Cardiac septum (tissue), 1 donor: ENCODE data around the gene PEX11G. TPM values are rescaled to one million over a fixed set of nuclear protein-coding genes. Genes with fewer than 3 reads are reported as not detected.
A peak's percentile ranks its signal among the peaks of the same experiment; 100 is the strongest.

Experiments used
- DNase-seq: peaks from one replicate; pipeline ENCODE4 v3.0.0-alpha.2; 2020; ENCODE audit warnings: low spot score
- intact Hi-C: fragments of 100-400 bp; cut with DNase I; formaldehyde crosslinking; loops from one replicate; pipeline ENCODE4 v1.14.0; 2022
- total RNA-seq: library from RNA; stranded (reverse); fragmentation: NEBNext Ultra II Directional; extraction: Animal tissue kit (Norgen Biotek cat#: 25700); gene quantifications from one replicate; pipeline ENCODE4 v1.2.1, GENCODE V29; 2021
- donor health status: DM: no; HTN: no; CAD: no.

PEX11G gene
- total RNA-seq, 1 donor from 2014 or later = 1.9 TPM

- no peak for DNase-seq
- intact Hi-C loops = loop anchor here (1.0 to 5.0 kb wide), 2 partner anchors 11 to 36 kb away; partner anchors contain the start of gene PEX11G
These were observed 34.3 kb upstream of the PEX11G start for GRCh38 chr19:7522923-7523667.

GRCh38 chr19:7522072-7522922 lies 33.5 kb upstream of the PEX11G start, which contains the start of gene MCOLN1:
Gene MCOLN1, plus strand, starts transcription at chr19:7522624. Its CDS starts 127 bp downstream, at chr19:7522751.
- intact Hi-C loops = loop anchor here (1.0 to 5.0 kb wide), 2 partner anchors 12 to 35 kb away; partner anchors contain the start of gene PEX11G
- DNase-seq = peak; percentile 100

GRCh38 chr19:7521551-7522071 lies 32.8 kb upstream of the PEX11G start:
- intact Hi-C loops = loop anchor here (1.0 to 5.0 kb wide), 2 partner anchors 13 to 34 kb away; partner anchors contain the start of gene PEX11G
- DNase-seq = no peak

GRCh38 chr19:7520131-7521051 lies 31.6 kb upstream of the PEX11G start:
- DNase-seq = no peak
- intact Hi-C loops = loop anchor here (5.0 kb wide), 1 partner anchor 33 kb away; the partner anchor contains the start of gene PEX11G

- no peak for DNase-seq
These were observed 30.7 kb upstream of the PEX11G start for GRCh38 chr19:7519361-7520130.

GRCh38 chr19:7516878-7517277 lies 28.0 kb upstream of the PEX11G start:
- no peak for DNase-seq
- intact Hi-C loops = loop anchor here (2.0 kb wide), 1 partner anchor 18 kb away; the partner anchor contains the start of gene PNPLA6

More at GRCh38 chr19:7519361-7520130, 30.7 kb upstream of the PEX11G start:
- intact Hi-C loops = loop anchor here (5.0 kb wide), 1 partner anchor 32 kb away; the partner anchor contains the start of gene PEX11G

- DNase-seq = no peak
- intact Hi-C loops = loop anchor here (2.0 kb wide), 1 partner anchor 18 kb away; the partner anchor contains the start of gene PNPLA6
These were observed 27.5 kb upstream of the PEX11G start for GRCh38 chr19:7516333-7516732.

GRCh38 chr19:7515645-7516151 lies 26.9 kb upstream of the PEX11G start, which contains the start of gene ZNF358:
Gene ZNF358, plus strand, starts transcription at chr19:7516103. Its CDS starts 3,140 bp downstream, at chr19:7519243.
- intact Hi-C loops = loop anchor here (2.0 kb wide), 1 partner anchor 19 kb away; the partner anchor contains the start of gene PNPLA6

GRCh38 chr19:7515110-7515644 lies 26.3 kb upstream of the PEX11G start:
- intact Hi-C loops = no loop called here
- no peak for DNase-seq

More at GRCh38 chr19:7515645-7516151, 26.9 kb upstream of the PEX11G start, which contains the start of gene ZNF358:
- DNase-seq = no peak

- DNase-seq = no peak
- intact Hi-C loops = no loop called here
These were observed 25.2 kb upstream of the PEX11G start for GRCh38 chr19:7513809-7514642.

- no peak for DNase-seq
- intact Hi-C loops = no loop called here
These were observed 23.6 kb upstream of the PEX11G start for GRCh38 chr19:7512400-7512851.

GRCh38 chr19:7509625-7510024 lies 20.8 kb upstream of the PEX11G start:
- intact Hi-C loops = no loop called here
- DNase-seq = no peak

GRCh38 chr19:7507884-7508283 lies 19.0 kb upstream of the PEX11G start:
- intact Hi-C loops = no loop called here
- DNase-seq = no peak

GRCh38 chr19:7506385-7507328 lies 17.8 kb upstream of the PEX11G start:
- DNase-seq = peak; percentile 88
- intact Hi-C loops = no loop called here

- no peak for DNase-seq
- intact Hi-C loops = no loop called here
These were observed 17.0 kb upstream of the PEX11G start for GRCh38 chr19:7505682-7506384.
